GM11168 (cell line): ENCODE data around the gene NAA10.
"Not testable (repeated sequence)": the region's sequence is repeated elsewhere in the genome, so short reads cannot be mapped to it uniquely, and the experiment has no call there.

Source experiments
- in situ Hi-C: fragments of 300-500 bp; cut with MboI; formaldehyde crosslinking; loops from one replicate; pipeline ENCODE4 v1.12.0; 2022; ENCODE audit warnings: low sequenced_read_pairs; ENCODE audit not compliant: unreplicated experiment

The NAA10 gene

DNA sequence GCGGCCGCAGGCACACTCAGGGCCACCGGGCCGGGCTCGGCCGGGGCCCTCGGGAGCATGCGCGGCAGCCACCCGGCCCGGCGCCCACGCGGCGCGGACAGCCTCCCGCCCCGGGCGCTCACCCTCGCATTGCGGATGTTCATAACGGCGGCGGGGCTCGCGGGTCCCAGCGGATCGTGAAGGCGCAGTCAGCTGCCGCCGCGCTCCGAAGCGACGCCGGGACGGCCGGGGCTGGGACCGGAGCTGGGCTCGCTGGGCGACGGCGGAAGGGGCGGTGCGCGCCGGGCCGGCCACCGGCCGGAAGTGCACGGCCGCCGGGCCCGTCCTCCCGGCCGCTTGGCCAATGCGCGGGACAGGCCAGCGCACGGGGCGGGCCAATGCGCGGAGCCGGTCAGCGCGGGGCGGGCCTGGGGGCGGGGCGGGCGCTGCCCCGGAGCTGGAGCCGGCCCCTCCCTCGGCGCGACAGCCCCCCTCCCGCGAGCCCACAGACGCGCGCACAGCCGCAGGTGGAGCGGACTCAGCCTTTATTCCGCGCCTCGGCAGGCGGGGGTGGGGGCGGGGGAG is at the start of gene NAA10:
Gene NAA10, minus strand, starts transcription at position 276 of the 564 bp plus-strand sequence. Its CDS starts 133 bp downstream, at position 143.
- in situ Hi-C loops: no loop called here

DNA sequence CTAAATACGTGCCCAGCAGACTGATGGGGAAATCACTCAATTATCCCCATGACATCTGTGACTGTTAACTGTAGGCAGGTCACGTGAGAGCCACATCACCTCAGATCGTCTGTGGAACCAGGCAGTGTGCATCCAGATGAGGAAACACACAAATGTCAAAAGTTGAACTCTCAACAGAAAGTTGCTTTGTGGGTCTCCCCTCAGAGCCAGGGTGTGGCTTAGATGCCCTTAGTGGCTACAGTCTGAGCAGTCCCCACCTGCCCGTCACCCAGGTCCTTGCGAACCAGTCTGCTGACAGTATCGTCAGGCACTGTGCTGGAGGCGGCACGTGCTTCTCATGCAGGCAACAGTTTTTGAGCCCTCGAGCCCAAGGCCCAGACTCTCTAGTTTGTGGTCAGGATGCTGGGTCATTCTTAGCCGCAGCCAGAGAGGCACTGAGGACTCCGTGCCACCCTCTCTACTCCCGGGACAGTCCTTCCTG is 48.5 kb upstream of the NAA10 start:
- in situ Hi-C loops: no loop called here

DNA sequence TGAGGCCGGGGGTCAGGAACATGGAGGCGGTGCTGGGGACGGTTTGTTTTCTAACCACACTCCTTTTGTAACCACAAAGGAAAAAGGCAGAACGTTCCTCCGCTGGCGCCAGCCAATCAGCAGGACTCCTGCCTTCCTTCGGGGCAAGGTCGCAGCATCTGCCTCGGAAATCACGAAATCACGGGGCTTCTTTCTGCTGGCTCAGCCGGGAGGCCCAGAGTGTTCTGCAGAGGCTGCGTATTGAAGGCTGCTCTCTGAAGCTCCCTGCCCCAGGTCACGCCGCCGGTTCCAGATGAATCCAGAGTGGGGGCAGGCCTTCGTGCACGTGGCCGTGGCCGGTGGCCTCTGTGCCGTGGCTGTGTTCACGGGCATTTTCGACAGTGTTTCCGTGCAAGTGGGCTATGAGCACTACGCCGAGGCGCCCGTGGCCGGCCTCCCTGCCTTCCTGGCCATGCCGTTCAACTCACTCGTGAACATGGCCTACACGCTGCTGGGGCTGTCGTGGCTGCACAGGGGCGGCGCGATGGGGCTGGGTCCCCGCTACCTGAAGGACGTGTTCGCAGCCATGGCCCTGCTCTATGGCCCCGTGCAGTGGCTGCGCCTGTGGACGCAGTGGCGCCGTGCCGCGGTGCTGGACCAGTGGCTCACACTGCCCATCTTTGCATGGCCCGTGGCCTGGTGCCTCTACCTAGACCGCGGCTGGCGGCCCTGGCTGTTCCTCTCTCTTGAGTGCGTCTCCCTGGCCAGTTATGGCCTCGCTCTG is 47.1 kb upstream of the NAA10 start:
- in situ Hi-C loops: no loop called here

DNA sequence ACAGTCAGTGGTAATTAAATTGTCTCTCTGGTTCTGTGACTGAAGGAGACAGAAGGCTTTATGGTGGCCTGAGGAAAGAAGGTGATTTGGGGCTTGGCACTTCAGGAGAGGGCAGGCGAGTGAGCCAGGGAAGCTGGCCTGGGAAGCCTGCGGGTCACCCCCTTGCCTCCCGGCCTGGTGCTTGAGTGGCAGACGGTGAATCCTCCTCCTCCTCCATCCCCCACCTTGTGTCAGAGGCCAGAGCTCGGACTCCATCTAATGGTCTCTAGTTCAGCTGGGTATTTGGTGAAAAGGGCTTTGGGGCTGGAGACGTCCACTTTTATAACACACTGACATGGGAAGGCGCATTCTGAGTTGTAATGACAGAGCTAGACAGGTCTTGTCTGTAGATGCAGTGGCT is 46.4 kb upstream of the NAA10 start:
- in situ Hi-C loops: no loop called here

DNA sequence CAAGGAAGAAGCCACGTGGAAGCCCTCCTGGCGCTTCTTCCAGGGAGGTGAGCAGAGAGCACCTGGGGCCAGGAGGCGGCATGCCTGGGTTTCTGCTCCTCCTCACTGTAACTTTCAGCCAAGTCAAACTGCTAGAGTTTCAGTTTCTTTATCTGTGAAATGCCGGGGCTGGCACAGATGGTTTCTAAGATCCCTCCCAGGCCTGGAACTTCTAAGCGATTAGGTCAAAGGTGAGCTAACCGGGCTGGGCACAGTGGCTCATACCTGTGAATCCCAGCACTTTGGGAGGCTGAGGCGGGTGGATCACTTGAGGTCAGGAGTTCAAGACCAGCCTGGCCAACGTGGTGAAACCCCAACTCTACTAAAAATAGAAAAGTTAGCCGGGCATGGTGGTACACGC is 45.6 kb upstream of the NAA10 start:
- in situ Hi-C loops: not testable (repeated sequence)

DNA sequence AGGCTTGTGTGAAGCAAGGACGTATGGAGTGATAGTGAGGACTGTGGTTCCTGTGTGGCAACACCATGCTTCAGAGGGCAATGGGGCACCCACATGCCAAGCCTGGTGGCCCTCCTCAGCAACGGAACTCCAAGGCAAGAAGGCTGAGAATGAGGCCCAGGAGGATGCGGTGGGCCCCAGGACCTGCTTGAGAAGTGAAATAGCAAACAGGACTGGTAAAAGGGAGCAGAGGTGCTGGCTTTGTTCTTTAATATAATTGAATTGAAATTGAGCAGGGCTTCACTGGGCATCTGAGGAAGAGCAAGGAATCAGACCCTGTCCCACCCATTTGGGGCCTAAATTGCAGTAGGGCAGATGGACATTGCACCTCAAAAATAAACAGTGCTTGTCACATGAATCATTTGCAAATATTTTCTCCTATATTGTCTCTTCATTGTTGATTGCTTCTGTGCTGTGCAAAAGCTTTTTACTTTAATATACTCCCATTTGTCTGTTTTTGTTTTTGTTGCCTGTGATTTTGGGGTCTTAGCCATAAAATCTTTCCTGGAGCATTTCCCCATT is 40.0 kb upstream of the NAA10 start:
- in situ Hi-C loops: no loop called here

DNA sequence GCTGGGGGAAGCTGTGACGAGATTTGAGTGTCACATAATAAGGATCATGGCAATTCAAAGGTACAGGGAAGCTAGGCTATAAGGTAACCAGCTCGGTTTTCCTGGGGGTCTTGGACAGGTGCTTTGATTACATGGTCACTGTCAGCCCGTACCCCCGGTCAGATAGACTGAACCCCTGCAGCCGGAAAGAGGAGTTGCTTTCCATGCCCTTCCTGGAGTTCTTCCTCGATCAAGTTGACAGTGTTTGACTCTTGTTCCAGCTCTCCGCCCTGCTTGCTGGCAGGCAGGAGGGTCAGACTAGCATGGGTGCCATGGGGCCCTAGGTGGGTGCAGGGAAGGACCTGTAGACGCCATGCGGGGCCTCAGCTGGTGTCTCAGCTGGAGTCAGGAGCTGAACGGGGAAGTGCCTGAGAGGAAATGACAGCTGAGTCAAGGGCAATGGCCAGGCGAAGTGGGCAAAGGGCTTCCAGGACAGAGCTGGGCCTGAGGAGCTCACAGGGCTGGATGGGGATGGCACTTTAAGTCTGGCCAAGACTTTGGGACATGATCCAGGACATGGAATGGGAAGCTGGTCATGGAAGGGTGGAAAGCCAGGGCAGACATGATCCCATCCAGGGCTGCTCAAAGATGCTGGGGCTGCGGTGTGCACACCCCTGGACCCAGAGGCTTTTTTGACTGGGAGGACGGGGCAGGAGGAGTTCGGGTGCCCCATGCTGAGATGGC is 39.3 kb upstream of the NAA10 start:
- in situ Hi-C loops: no loop called here

DNA sequence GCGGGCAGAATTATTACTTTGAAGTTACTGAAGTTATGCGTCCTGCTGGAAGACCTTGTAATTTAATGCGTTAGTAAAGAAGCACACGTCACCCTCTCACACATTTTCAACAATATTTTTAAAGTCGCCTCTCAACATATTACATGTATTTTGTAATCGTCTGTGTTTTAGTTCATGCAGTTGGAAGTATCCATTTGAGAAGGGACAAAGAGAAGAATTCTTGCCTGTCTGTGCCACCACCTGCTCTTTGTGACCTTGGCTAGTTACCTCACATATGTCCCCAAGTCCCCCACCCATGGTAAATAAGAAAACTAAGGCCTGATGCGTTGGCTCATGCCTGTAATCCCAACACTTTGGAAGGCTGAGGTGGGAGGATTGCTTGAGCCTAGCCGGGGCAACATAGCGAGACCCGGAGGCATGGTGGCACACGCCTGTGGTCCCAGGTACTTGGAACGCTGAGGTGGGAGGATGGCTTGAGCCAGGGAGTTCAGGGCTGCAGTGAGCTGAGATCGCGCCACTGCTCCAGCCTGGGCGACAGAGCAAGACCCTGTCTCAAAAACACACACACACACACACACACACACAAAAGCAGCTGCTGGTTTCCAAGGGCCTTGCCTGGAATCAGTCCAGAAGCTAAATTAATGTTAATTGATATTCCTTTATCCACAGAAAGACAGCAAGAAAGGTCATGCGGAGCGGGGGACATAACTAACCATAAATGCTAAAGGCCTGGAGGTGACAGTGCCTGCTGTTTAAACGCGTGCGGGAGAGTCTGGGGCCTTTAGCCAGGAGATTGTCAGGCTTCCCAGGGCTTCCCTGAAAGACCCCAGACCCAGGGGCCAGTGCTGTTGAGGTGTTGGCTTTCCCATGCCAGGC is 38.5 kb upstream of the NAA10 start:
- in situ Hi-C loops: no loop called here

DNA sequence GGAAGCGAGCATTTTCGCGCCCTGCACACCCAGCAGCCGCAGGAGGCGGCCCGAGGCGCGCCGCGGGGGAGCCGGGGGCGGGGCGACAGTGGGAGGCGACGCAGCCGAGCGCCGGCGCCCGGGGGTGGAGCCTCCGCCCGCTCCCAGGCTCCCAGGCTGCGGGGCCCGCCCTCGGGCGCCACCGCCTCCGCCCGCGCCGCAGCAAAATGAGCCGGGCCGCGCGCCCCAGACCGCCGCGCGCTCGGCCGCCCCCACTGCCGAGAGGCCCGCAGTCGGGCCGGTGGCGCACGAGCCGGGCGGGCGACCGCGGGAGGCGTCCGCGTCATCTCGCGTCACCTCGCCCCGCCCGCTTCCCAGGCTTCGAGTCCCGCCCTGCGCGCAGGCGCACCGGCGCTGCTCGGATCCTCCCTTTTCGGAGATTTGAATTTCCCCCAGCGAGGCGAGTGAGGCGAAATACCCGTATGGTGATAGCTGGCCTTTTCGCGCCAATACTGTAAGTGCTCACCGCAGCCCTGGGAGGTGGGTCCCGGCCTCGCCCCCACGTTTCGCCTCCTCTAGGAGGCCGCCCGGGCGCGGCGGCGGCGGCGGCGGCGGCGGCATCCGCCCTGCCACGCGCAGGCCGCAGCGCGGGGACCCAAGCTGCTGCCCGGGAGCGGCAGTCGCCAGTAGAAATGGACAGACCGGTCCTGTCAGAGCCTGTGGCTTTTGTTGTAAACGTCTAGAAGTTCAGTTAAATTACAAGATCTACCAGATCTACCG is 37.7 kb upstream of the NAA10 start, which contains the start of gene TMEM187:
Gene TMEM187, plus strand, starts transcription at position 387 of the 759 bp plus-strand sequence. CDS start 9,309 bp downstream, outside the sequence.
- in situ Hi-C loops: no loop called here

DNA sequence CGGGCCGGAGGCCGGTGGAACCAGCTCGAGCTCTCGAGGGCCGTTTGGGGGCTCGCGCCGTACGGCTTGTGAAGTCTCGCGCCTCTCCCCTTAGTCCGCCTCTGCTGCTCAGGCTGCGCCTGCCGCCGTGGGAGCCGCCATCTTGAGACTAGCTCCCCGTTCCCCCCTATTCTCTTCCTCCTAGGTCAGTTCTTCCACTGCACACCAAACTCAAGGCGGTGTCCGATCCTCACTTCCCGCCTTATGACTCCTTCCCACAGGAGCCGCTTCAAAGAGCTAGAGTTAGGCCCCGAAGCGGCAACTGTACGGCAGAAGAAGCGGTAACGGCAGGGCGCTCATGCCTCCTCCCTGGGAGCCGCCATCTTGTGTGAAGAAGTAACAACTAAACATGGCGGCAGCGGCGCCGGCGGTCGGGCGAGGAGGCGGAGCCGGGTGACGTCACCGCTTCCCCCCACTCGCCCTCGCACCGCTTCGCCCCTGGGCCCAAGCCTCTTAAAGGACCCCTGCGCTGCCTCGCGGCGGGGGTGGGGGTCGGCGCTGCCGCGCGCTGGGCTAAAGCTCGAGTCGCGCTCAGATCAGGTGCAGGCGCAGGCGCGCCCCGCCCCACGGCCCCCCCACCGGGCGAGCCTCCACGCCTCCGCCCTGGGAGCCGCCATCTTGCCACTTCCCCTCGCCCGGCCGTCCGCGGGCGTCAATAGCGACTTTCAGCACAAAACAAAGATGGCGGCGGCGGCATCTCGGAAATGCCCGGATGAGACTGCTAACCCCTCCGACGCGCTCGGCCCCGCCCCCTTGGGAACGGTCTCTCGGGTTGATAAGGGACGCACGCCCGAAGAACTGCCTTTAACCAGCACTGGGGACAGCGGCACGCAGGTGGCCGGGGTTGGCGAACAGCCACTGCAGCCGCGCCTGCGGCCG is 36.9 kb upstream of the NAA10 start, which contains the start of gene HCFC1:
Gene HCFC1, minus strand, starts transcription at position 369 of the 918 bp plus-strand sequence. CDS start 978 bp downstream, outside the sequence.
- in situ Hi-C loops: no loop called here

DNA sequence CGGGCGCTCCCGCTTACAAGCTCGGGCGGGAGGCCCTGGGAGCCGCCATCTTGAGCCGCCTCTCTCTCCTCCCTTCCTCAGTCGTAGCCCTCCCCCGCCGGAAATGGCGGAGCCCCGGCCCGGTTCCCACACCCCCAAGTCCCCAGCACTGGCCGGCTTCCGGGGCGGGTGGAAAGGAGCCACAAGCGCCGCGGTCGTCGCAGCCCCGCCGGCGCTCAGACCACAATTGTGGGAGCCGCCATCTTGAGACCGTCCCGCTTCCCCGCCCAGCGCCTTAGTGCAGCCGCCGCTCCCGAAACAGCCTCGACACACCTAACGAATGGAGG is 36.2 kb upstream of the NAA10 start:
- in situ Hi-C loops: no loop called here

DNA sequence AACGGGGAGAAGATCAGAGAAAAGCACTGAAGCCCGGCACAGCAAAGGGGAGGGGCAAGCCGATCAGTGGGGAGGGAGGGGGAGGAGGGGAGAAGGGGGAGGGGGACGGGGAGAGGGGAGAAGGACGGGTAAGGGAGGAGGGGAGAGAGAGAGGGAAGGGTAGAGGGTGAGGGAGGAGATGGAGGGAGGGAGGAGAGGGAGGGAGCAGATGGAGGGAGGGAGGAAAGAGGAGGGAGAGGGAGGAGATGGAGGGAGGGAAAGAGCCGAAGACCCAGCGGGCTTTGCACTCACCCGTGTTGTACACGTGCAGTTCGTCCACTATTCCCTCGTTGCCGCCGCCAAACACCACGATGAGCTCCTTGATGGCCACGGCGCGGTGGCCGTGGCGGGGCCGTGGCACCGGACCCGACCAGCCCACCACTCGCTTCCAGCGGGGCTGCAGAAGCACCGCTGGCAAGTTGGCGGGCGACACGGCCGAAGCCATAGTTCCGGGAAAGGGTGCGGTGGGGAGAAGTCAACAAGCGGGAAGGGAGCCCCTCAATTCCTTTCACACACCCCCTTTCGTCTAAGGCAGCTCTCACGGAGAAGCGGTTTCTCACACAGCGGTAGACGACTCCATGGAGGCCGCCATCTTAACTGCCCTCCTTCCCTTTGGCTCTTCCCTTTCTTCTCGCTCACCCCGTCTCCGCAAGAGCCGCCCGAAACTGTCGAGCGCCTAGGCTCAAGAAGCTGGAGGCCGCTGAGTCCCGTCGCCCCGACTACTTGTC is 35.7 kb upstream of the NAA10 start:
- in situ Hi-C loops: no loop called here

DNA sequence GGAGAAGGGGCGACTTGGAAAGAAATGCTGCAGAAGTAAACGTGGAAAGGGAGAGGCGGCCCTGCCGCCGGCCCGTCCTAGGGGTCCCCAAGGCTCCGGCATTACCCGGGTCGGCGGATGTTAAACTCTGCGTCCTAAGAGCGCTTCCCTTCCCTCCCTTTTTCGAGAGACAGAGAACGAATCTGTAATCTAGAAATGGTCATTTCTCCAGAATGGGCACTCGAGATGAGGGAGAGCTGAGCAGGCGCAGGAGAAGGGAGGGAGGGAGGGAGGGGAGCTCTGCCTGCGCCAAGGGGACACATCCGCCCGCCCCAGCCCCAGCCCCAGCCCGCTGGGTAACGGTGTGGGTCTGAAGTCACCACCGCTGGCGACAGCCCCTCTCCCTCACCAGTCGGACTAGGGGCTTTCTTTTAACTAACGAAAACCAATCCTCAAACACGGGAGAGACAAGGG is 35.1 kb upstream of the NAA10 start:
- in situ Hi-C loops: no loop called here

DNA sequence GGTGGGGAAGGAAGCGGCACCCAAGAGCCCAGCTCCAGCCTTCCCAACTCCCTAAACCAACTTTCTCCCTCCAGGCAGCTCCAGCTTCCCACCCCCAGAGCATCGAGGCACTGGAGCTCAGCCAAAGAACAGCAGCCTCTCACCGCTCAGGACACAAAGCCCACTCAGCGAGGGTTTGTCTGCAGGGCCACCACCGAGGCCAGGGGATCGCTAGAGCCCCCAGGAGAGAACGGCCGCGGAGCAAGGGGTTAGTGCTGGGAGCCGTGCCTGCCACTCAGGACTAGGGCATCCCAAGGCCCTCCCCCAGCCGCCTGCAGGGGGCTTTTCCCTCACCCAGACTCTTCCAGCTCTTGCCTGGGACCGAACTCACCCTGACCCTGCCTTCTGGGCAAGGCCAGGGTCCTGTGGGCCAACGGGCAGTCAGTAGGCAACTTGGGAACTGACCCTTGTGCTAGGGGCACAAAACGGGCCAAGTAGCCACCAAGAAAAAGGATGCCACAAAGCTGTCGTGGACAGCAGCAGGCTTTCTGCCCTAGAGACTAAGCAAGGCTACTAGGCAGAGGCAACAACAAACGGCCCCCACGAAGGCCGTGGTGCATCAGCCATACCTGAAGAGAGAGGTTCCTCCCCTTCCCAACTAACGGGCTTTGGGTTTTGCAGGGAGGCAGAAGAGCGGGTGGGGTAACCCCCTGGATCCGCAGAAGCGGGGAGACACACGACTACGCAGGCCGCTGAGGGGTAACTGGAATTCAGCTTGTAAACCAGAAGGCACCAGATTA is 34.5 kb upstream of the NAA10 start:
- in situ Hi-C loops: no loop called here

DNA sequence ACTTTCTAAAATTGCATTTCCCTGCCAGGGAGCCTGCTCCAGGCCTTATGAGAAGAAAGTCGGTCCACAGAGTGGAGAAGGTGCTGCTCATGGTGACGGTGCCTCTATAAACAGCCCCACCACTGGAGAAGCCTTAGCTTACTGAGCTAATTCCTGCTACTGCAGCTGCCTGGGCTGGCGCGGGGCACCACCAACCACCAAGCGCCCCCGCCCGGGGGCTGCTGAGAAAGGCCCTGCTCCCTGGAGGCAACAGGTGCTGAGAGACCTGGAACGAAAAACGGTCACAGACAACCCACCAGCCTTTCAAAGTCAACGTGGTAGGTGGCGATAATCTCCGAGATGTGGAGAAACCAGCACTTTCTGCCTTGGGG is 33.9 kb upstream of the NAA10 start:
- in situ Hi-C loops: no loop called here

DNA sequence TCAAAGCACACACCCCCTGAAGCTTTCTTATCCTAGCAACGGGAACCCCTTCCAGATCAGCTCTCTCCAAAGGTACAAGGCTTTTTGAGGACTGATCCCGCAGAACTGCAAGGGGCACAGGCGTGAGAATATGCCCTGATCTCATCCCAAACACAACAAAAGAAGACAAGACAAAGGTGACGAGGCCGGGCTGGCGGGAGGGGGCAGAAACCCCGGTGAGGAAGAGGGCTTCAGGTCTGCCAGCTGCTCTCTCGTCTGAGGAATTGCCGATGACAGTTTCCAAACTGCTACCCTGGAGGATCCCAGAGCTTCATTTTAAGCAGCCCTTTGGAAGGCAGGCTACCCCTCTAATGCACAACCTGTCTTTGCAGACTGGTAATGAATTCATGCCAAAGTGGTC is 33.4 kb upstream of the NAA10 start:
- in situ Hi-C loops: no loop called here
